A673 (cell line): ENCODE data around the gene PIAS3.

Source experiments
- CTCF ChIP-seq: fragments of 300-800, 200-600 bp; sonication (generic); conservative IDR thresholded peaks from 2 replicates; pipeline ENCODE4 v1.5.1; 2017; ENCODE audit warnings: low read depth, mild to moderate bottlenecking, antibody characterized with exemption, low read length, moderate library complexity, mixed read lengths
- EZH2 ChIP-seq: fragments of 200-600 bp; sonication (generic); IDR thresholded peaks from 2 replicates; pipeline ENCODE4 v1.6.1; 2017; ENCODE audit warnings: borderline replicate concordance, low read depth, mild to moderate bottlenecking, mixed read lengths, antibody characterized with exemption, low read length; ENCODE audit not compliant: poor library complexity, severe bottlenecking

GRCh38 chr1:145804235-145805045 is 54.4 kb downstream of the PIAS3 start:
- TF ChIP-seq EZH2 (no peak), CTCF (no peak)
